ENCODE measurements around the gene C17orf67. TPM values are rescaled to one million over a fixed set of nuclear protein-coding genes. Genes with fewer than 3 reads are reported as not detected.
A peak's percentile ranks its signal among the peaks of the same experiment; 100 is the strongest.

The C17orf67 gene
- under 1 TPM; 0.34 to 0.45 (median 0.39) TPM for polyA plus RNA-seq

DNA sequence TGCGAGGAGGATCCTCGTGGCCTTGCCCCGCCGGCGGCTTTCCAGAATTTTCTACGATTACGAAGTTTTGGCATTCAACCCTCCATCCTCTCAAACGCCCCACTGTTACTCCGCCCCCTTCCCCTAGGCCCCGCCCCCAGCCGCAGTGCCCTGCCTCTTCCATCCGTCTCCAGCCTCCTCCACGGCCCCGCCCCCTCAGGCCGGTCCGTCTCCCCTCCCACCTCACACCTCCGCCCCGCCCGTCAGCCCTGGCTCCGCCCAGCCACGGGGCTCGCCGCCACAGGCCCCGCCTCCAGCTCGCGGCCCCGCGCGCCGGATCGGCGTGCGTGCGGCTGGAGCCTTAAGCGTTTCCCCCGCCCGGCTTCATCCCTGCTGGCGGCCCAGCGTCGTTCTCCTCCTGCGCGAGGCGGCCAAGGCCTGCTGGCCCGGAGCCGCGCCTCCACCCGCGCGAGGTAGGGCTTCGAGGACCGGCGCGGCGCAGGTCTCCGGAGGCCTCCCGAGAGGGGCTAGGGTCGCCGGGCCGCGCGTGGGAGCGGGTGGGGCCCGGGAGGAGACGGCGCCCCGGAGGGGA, at the start of gene C17orf67, which contains the start of gene DGKE:
C17orf67 (minus strand) TSS at position 112 of the 571 bp plus-strand sequence. CDS start 18,110 bp downstream, outside the sequence.
DGKE (plus strand) TSS at position 343 of the 571 bp plus-strand sequence. CDS start 645 bp downstream, outside the sequence.
- 0 to 1% (median 1%) methylated on average over 42 to 66 of the region's 66 CpGs for WGBS, 3 donors
- peak within 1 kb of the TSS; percentile 9 for H3K27ac ChIP-seq (ENCODE audit: low read depth, low read length)

DNA sequence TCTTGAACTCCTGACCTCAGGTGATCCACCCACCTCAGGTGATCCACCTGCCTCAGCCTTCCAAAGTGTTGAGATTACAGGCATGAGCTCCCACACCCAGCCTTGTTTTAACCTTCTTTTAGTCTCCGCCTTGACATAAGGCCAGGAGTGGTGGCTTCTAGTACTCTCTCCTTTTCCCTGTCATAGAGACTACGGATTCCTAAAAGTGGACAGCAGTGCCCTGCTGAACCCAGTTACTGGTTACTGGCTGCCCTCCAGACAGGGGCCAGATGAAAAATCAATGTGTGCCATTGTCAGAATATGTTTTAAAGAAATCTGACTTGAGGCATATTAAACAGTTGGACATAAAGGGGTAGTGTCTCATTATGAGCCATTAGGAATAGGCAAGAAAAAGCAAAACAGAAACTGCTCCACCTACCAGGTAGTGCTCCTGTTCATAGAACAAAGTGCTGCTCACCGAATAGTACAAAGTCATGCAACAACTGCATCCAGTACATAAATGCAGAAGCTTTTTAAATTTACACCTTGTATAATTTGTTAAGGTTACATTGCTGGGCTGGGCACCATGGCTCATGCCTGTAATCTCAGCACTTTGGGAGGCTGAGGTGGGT, 48.1 kb upstream of the C17orf67 start:
- WGBS, 3 donors = 91 to 97% (median 95%) methylated on average over 3 of the region's 3 CpGs
- no peak overlapping the region for H3K27ac ChIP-seq (ENCODE audit: low read depth, low read length)

GRCh38 chr17:56880571-56880970, 46.9 kb upstream of the C17orf67 start:
- 82 to 86% (median 83%) methylated on average over 8 of the region's 8 CpGs for WGBS, 3 donors
- H3K27ac ChIP-seq (ENCODE audit: low read depth, low read length) = no peak overlapping the region

DNA sequence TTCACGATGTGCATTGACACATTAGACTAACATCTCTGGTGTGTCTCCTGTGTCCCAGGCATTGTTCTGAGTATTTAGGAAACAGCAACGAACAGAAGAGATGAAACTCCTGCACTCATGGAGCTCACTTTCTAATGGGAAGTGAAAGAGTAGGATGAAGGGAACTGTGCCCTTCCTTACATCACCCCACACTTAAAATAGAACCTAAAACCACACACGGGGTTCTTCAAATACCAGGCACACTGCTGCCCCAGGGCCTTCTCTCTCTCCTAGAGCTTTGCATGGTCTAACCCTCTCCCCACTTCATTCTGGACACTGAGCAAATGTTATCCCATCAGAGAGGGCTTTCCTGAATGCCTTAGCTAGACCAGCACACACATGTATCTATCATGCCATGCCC, 46.4 kb upstream of the C17orf67 start:
- WGBS, 3 donors = 57 to 77% (median 62%) methylated on average over 3 of the region's 3 CpGs
- no peak overlapping the region for H3K27ac ChIP-seq (ENCODE audit: low read depth, low read length)

DNA sequence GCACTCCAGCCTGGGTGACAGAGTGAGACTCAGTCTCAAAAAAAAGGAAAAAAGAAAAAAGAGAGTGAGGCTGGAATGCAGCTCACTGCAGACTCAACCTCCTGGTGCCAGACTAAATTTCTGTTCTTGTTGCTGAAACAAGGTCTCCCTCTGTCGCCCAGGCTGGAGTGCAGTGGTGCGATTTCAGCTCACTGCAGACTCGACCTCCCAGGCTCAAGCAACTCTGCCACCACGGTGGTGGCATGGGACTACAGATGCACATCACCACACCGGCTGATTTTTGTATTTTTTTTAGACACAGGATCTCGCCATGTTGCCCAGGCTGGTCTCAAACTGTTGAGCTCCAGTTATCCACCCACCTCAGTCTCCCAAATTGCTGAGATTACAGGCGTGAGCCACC, 45.6 kb upstream of the C17orf67 start:
- H3K27ac ChIP-seq (ENCODE audit: low read depth, low read length) = no peak overlapping the region
- WGBS, 3 donors = 90 to 94% (median 91%) methylated on average over 7 of the region's 7 CpGs

DNA sequence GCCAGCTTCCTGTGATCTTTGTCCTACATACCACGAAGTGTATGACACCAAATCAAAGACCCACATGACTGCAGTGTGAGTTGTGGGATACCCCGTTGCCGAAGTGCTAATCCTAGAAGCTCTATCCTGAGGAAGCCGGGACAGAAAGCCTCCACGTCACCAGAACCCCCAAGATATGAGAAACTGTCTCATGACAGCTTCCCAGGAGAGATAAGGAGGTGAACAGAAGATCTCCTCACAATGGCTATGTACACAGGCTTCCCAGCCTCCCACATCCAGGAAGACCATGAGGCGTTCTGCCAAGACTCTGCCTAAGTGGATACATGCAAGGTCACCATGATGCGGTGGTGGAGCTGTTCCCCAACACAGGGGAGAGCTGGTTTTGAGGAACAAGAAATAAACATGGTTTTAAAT, 43.1 kb upstream of the C17orf67 start:
- 77 to 80% (median 78%) methylated on average over 7 of the region's 7 CpGs for WGBS, 3 donors
- H3K27ac ChIP-seq (ENCODE audit: low read depth, low read length) = no peak overlapping the region

- no peak overlapping the region for H3K27ac ChIP-seq (ENCODE audit: low read depth, low read length)
- 80 to 95% (median 91%) methylated on average over 4 of the region's 4 CpGs for WGBS, 3 donors
Measured at GRCh38 chr17:56870081-56870651, 36.4 kb upstream of the C17orf67 start.

DNA sequence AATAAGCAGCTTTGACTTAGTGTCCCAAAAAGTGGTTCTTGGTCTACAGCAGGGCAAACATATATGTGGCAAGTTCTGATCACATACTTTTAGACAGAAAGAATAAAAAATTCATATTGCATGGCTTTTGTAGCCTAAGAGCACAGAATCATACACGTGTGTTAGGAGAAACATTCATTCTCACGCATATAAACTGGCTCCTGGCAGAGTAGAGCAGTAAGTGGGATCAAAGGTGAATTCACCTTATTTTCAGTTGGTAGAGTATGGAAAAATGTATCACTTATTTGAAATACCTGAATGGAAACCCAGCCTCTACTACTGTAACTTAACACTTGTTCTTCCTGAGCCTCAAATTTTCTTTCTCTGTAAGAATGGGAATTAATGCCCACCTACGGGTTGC, 35.0 kb upstream of the C17orf67 start:
- no peak overlapping the region for H3K27ac ChIP-seq (ENCODE audit: low read depth, low read length)
- WGBS, 3 donors = 91 to 97% (median 93%) methylated on average over 3 of the region's 3 CpGs

- WGBS, 3 donors = 30 to 41% (median 41%) methylated on average over 2 of the region's 2 CpGs
Measured at GRCh38 chr17:56867948-56868376, 34.2 kb upstream of the C17orf67 start.

DNA sequence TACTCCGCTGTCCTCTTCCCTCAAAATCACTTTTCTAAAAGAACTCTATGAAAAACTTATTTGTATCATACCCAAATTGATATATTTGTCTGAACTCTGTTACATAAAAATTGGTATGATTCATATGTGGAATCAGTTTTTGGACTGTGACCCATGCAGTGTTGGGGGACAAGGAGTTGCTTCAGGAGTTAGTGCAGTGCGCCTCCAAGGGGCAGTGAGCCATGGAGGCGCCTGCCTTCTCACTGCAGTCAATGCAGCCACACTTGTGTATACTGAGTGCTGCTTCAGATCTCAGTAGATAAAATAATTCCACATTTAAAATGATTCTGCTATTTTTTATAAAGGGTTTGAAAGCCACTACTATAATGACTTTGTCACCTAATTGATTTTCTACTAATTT, 32.8 kb upstream of the C17orf67 start:
- H3K27ac ChIP-seq (ENCODE audit: low read depth, low read length) = no peak overlapping the region
- WGBS, 3 donors = 45 to 64% (median 48%) methylated on average over 3 of the region's 3 CpGs

More at GRCh38 chr17:56867948-56868376, 34.2 kb upstream of the C17orf67 start:
- H3K27ac ChIP-seq (ENCODE audit: low read depth, low read length) = no peak overlapping the region

GRCh38 chr17:56866076-56866475, 32.4 kb upstream of the C17orf67 start:
- no peak overlapping the region for H3K27ac ChIP-seq (ENCODE audit: low read depth, low read length)
- WGBS, 3 donors = 94 to 96% (median 96%) methylated on average over 5 of the region's 5 CpGs

GRCh38 chr17:56863974-56864373, 30.3 kb upstream of the C17orf67 start:
- 72 to 79% (median 78%) methylated on average over 3 of the region's 3 CpGs for WGBS, 3 donors
- H3K27ac ChIP-seq (ENCODE audit: low read depth, low read length) = no peak overlapping the region

- H3K27ac ChIP-seq (ENCODE audit: low read depth, low read length) = no peak overlapping the region
- 90 to 97% (median 94%) methylated on average over 3 of the region's 3 CpGs for WGBS, 3 donors
Measured at GRCh38 chr17:56861899-56862298, 28.2 kb upstream of the C17orf67 start.

DNA sequence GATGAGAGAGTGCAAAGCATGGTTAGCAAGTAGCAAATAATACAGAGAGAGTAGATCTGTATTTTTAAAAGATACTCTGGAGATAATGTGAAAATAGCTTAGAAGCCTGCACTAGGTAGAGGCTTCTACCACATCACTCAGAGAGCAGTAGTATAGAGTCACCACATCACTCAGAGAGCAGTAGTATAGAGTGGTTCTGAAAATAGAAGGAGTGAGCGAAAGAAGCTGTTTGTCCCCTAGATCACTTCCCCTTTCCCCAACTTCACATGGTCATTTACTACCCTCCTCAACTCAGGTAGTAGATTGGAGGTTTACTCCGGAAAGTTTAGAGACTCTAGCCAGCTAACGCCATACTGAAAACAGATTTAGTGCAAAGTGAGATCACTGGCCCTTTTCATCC, 17.3 kb upstream of the C17orf67 start:
- no peak overlapping the region for H3K27ac ChIP-seq (ENCODE audit: low read depth, low read length)
- 67 to 70% (median 68%) methylated on average over 3 of the region's 3 CpGs for WGBS, 3 donors

DNA sequence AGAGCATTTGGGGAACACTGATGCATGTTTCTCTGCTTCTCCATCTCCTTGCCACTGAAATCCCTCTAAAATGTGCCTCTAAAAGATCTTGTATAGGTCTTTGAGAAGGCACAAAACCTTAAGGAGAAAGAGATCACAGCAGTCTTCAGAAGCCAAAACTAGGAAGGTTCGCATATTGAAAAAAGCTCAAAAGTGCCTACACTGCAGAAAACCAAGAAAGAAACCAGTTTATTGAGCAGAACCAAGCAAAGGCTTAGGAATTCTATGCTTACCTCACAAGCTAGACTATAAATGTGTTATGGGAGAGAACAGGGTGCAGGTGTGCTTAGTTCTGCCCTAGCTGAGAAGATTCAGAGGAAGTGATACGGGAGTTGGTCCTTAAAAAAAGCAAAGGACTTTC, 16.9 kb upstream of the C17orf67 start:
- no peak overlapping the region for H3K27ac ChIP-seq (ENCODE audit: low read depth, low read length)
- 90 to 96% (median 93%) methylated on average over 2 of the region's 2 CpGs for WGBS, 3 donors

DNA sequence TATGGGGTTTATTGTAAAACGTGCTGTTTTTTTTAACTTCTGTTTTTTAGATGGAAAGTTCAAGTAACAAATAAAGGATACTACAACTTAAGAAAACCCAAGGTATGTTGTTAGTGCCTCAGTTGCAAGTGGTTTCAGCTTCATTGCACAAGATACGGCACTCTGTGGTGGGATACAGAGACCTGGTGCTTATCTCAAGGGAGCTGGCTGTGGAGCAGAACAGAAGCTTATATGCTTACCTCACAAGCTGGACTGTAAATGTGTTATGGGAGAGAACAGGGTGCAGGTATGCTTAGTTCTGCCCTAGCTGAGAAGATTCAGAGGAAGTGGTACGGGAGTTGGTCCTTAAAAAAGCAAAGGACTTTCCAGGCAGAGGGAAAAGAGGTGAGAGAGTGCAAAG, 15.4 kb upstream of the C17orf67 start:
- 68 to 78% (median 73%) methylated on average over 3 of the region's 3 CpGs for WGBS, 3 donors

GRCh38 chr17:56847106-56847505, 13.4 kb upstream of the C17orf67 start:
- H3K27ac ChIP-seq (ENCODE audit: low read depth, low read length) = no peak overlapping the region
- 94 to 97% (median 95%) methylated on average over 4 of the region's 4 CpGs for WGBS, 3 donors

More for the DNA sequence above, 15.4 kb upstream of the C17orf67 start:
- H3K27ac ChIP-seq (ENCODE audit: low read depth, low read length) = no peak overlapping the region

GRCh38 chr17:56845934-56846333, 12.2 kb upstream of the C17orf67 start:
- H3K27ac ChIP-seq (ENCODE audit: low read depth, low read length) = no peak overlapping the region
- WGBS, 3 donors = 93 to 97% (median 94%) methylated on average over 1 of the region's 1 CpG

GRCh38 chr17:56842577-56842976, 8.9 kb upstream of the C17orf67 start:
- WGBS, 3 donors = 59 to 72% (median 65%) methylated on average over 2 of the region's 2 CpGs
- no peak overlapping the region for H3K27ac ChIP-seq (ENCODE audit: low read depth, low read length)

DNA sequence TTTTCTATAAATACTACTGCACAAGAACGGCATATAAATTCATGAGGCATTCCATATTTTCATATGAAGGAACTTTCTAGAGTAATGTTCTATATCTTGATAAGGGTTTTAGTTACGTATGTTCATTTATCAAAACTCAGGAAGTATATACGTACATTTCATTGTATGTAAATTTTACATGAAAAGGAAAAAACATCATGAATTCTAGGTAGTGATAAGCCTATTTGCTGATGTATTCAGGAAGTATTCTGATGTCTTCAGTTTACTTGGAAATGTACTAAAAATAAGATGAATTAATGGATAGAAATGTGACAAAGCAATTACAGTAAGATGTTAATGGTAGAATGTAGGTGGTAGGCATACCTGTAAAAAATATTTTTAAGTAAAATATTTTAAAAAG, 5.0 kb upstream of the C17orf67 start:
- 71 to 78% (median 76%) methylated on average over 3 of the region's 3 CpGs for WGBS, 3 donors
- no peak overlapping the region for H3K27ac ChIP-seq (ENCODE audit: low read depth, low read length)

Data from adipose tissue (tissue), 3 donors.